Cortex of kidney (tissue), 1 donor: ENCODE results near the gene ENSA.
A peak's percentile ranks its signal among the peaks of the same experiment; 100 is the strongest.
"Not testable (repeated sequence)": the region's sequence is repeated elsewhere in the genome, so short reads cannot be mapped to it uniquely, and the experiment has no call there.

ENCODE experiments used
- DNase-seq: peaks from one replicate; lab custom pipeline; 2025; lab: John Stamatoyannopoulos, UW

The ENSA gene

GRCh38 chr1:150580966-150581365 lies 48.4 kb downstream of the ENSA start:
- DNase-seq: not testable (repeated sequence)

GRCh38 chr1:150579945-150580642 lies 49.3 kb downstream of the ENSA start:
- DNase-seq: no peak

GRCh38 chr1:150579110-150579944 lies 50.1 kb downstream of the ENSA start, which contains the start of gene MCL1:
MCL1 (minus strand) TSS chr1:150579610; CDS start chr1:150579530, 80 bp downstream.
- DNase-seq: peak; percentile 67

- DNase-seq: no peak
Measured at GRCh38 chr1:150578272-150579109, 50.9 kb downstream of the ENSA start.

GRCh38 chr1:150577557-150578271 lies 51.7 kb downstream of the ENSA start:
- no peak for DNase-seq

GRCh38 chr1:150576794-150577556 lies 52.4 kb downstream of the ENSA start:
- DNase-seq: no peak

GRCh38 chr1:150576367-150576711 lies 53.1 kb downstream of the ENSA start:
- DNase-seq: no peak

GRCh38 chr1:150575518-150576366 lies 53.7 kb downstream of the ENSA start:
- no peak for DNase-seq

- DNase-seq: no peak
Measured at GRCh38 chr1:150575072-150575489, 54.3 kb downstream of the ENSA start.

- DNase-seq: no peak
Measured at GRCh38 chr1:150574260-150575071, 54.9 kb downstream of the ENSA start.

- DNase-seq: not testable (repeated sequence)
Measured at GRCh38 chr1:150573648-150574071, 55.8 kb downstream of the ENSA start.

GRCh38 chr1:150572918-150573647 lies 56.3 kb downstream of the ENSA start:
- no peak for DNase-seq
